GM12878 (cell line): ENCODE measurements around the gene MYG1. TPM values are rescaled to one million over a fixed set of nuclear protein-coding genes. Genes with fewer than 3 reads are reported as not detected.

Experiments used
- ATAC-seq: fragments of 200-7000 bp; cut with Tn5 transposase; 3 replicates; pipeline ENCODE4 v1.9.1; 2020; ENCODE audit warnings: mild to moderate bottlenecking, moderate library complexity
- BruUV-seq: library from RNA; stranded (reverse); fragments of 400-500 nt; replicated peaks from 2 replicates; lab custom pipeline; 2021; lab: Mats Ljungman, UMichigan
- CTCF ChIA-PET: fragments of 300-600 bp; sonication (Branson Sonifier 250); formaldehyde crosslinking; extraction: SDS; loops from one replicate; lab custom pipeline; 2021; ENCODE audit warnings: inconsistent platforms; lab: Yijun Ruan, JAX
- POLR2A ChIA-PET: fragments of 350-600 bp; formaldehyde crosslinking; extraction: SDS; loops from one replicate; lab custom pipeline; 2021; ENCODE audit warnings: inconsistent platforms; lab: Charles Lee
- RAD21 ChIA-PET: fragments of 300-600 bp; sonication (Branson Sonifier 250); formaldehyde crosslinking; loops from one replicate; lab custom pipeline; 2023; ENCODE audit warnings: antibody characterized with exemption; ENCODE audit not compliant: unreplicated experiment; lab: Charles Lee
- SMC1A ChIA-PET: fragments of 300-600 bp; sonication (Branson Sonifier 250); formaldehyde crosslinking; loops from one replicate; lab custom pipeline; 2023; ENCODE audit not compliant: unreplicated experiment, uncharacterized antibody; lab: Charles Lee
- DNase-seq: peaks from one replicate; pipeline ENCODE4 v3.0.0-alpha.2; 2011; ENCODE audit warnings: low read depth, low spot score
- FAIRE-seq: peaks from 3 replicates; lab custom pipeline; 2011; peaks lifted over from hg19 to GRCh38; lab: Jason Lieb, UNC
- H2AFZ ChIP-seq: 2 replicates; pipeline ENCODE4 v1.6.0; 2011; ENCODE audit warnings: low read depth, low read length, control low read depth; ENCODE audit not compliant: control insufficient read depth
- H3K27ac ChIP-seq: 2 replicates; pipeline ENCODE4 v1.5.1; 2011; ENCODE audit warnings: control low read depth; ENCODE audit not compliant: control insufficient read depth, insufficient read depth
- H3K27me3 ChIP-seq, 2 experiments: replicated peaks in 1 of 2; 2 replicates each; pipeline versions ENCODE4 v1.6.0 to v1.6.1; 2011; ENCODE audit warnings: low read length in 1 of 2; ENCODE audit not compliant: control insufficient read depth in 2 of 2, insufficient read depth in 2 of 2
- H3K36me3 ChIP-seq, 2 experiments: 2 replicates each; pipeline ENCODE4 v1.5.1; 2011; ENCODE audit warnings: low read length in 1 of 2; ENCODE audit not compliant: control insufficient read depth in 2 of 2, insufficient read depth in 2 of 2
- H3K4me1 ChIP-seq: 2 replicates; pipeline ENCODE4 v1.6.1; 2011; ENCODE audit warnings: mild to moderate bottlenecking, low read length, moderate library complexity, mixed read lengths; ENCODE audit not compliant: control insufficient read depth, insufficient read depth
- H3K4me2 ChIP-seq: 2 replicates; pipeline ENCODE4 v1.6.0; 2011; ENCODE audit warnings: control low read depth; ENCODE audit not compliant: control insufficient read depth, insufficient read depth
- H3K4me3 ChIP-seq: fragments of 200-600 bp; sonication (generic); 2 replicates; pipeline ENCODE4 v1.5.1; 2016
- H3K79me2 ChIP-seq: 2 replicates; pipeline ENCODE4 v1.6.0; 2011; ENCODE audit warnings: low read length; ENCODE audit not compliant: control insufficient read depth, insufficient read depth
- H3K9ac ChIP-seq: 2 replicates; pipeline ENCODE4 v1.8.0; 2011; ENCODE audit warnings: low read length, control low read depth, mixed read lengths; ENCODE audit not compliant: control insufficient read depth, insufficient read depth
- H3K9me3 ChIP-seq: replicated peaks from 3 replicates; pipeline ENCODE4 v1.5.1; 2011; ENCODE audit warnings: mild to moderate bottlenecking, low read length; ENCODE audit not compliant: control insufficient read depth, insufficient read depth
- H4K20me1 ChIP-seq: 2 replicates; pipeline ENCODE4 v1.6.0; 2011; ENCODE audit not compliant: control insufficient read depth, insufficient read depth
- BRCA1 ChIP-seq: IDR thresholded peaks from 2 replicates; pipeline ENCODE4 v1.6.1; 2011; ENCODE audit warnings: low read depth, low read length, improper control_type of control experiment
- ELK1 ChIP-seq: IDR thresholded peaks from 2 replicates; pipeline ENCODE4 v1.6.1; 2012; ENCODE audit warnings: low read depth, low read length, improper control_type of control experiment
- IRF4 ChIP-seq: IDR thresholded peaks from 2 replicates; pipeline ENCODE4 v1.6.1; 2011; ENCODE audit warnings: low read depth, low read length
- LARP7 ChIP-seq: fragments of 450-650 bp; IDR thresholded peaks from 2 replicates; pipeline ENCODE4 v1.6.1; 2017; ENCODE audit warnings: mild to moderate bottlenecking
- RUNX3 ChIP-seq: IDR thresholded peaks from 2 replicates; pipeline ENCODE4 v1.6.1; 2012; ENCODE audit warnings: low read length, inconsistent platforms
- SREBF1 ChIP-seq: IDR thresholded peaks from 2 replicates; pipeline ENCODE4 v1.6.1; 2012; ENCODE audit warnings: mild to moderate bottlenecking, low read length
- ZBTB33 ChIP-seq: fragments of 450-650 bp; IDR thresholded peaks from 2 replicates; pipeline ENCODE4 v1.6.1; 2017; ENCODE audit warnings: mild to moderate bottlenecking
- ZNF687 ChIP-seq: fragments of 450-650 bp; IDR thresholded peaks from 2 replicates; pipeline ENCODE4 v1.6.1; 2017; ENCODE audit warnings: mild to moderate bottlenecking, moderate library complexity
- WGBS: methylation state at CpG from one replicate; pipeline ENCODE4 v1.1.6; 2016; ENCODE audit warnings: low lambda C conversion rate; ENCODE audit not compliant: insufficient replicate concordance, insufficient coverage; ENCODE audit errors: missing lambda C conversion rate; 5-methylcytosine and 5-hydroxymethylcytosine counted together
- in situ Hi-C: fragments of 300-500 bp; cut with MboI; formaldehyde crosslinking; loops from 9 replicates; pipeline ENCODE4 v1.14.3; 2018; ENCODE audit warnings: mixed read lengths
- intact Hi-C: fragments of 100-400 bp; cut with micrococcal nuclease; formaldehyde crosslinking; loops from one replicate; pipeline ENCODE4 v1.14.2; 2022; ENCODE audit not compliant: unreplicated experiment
- polyA plus RNA-seq, 11 experiments: library from polyadenylated mRNA; depleted of rRNA in 4 of 11; unstranded in 6 of 11; stranded (reverse) in 5 of 11; fragments of >200 nt; fragmentation: Nextera tagmentation in 4 of 11; fragmentation: Illumina TruSeq in 1 of 11; extraction: Ambion mirVana in 4 of 11; extraction: Trizol in 1 of 11; gene quantifications; 1 replicate in 1 of 11; 2 replicates in 10 of 11; pipeline versions ENCODE4 v1.2.1 to v1.2.3, GENCODE V29; 2011 to 2016; ENCODE audit warnings: inconsistent platforms in 2 of 11, missing spikeins in 2 of 11, low read depth in 1 of 11
- total RNA-seq, 4 experiments: library from RNA; depleted of rRNA in 3 of 4; stranded (reverse); fragments of >200 nt in 3 of 4; fragmentation: Illumina TruSeq in 1 of 4; extraction: Trizol in 1 of 4; gene quantifications; 2 replicates each; pipeline versions ENCODE4 v1.2.1 to v1.2.3, GENCODE V29; 2013 to 2021

Gene MYG1
- total and polyA plus RNA-seq, 10 of the 15 experiments (the other 5 are each of a cell fraction or from before 2014, with no cell fraction given), result 20.7 to 81.0 (median 49.4) TPM

- POLR2A ChIA-PET, result interaction anchor here (1.1 kb wide), 1 partner anchor 11 kb away, joined by 3 read pairs; no protein-coding TSS in a partner anchor
- intact Hi-C loops, result no loop called here
- peaks cover 3 to 4% of the 10 kb centered on the region in 2 experiments; a peak in 3 of 4 replicates for H3K27me3 ChIP-seq
Observed at GRCh38 chr12:53332744-53333143, 33.2 kb downstream of the MYG1 start.

More at GRCh38 chr12:53332744-53333143, 33.2 kb downstream of the MYG1 start:
- no peak overlapping the region for H3K4me3 ChIP-seq
- no peaks in the 10 kb centered on the region for H4K20me1 ChIP-seq
- ChIA-PET CTCF (interaction anchor here (1.0 to 15.1 kb wide), 6 partner anchors 8 to 176 kb away, joined by 3 to 240 read pairs (median 16); partner anchors contain the start of gene AAAS), RAD21 (interaction anchor here (3.8 kb wide), 1 partner anchor 12 kb away, joined by 14 read pairs; no protein-coding TSS in a partner anchor), SMC1A (interaction anchor here (1.0 to 1.3 kb wide), 3 partner anchors 12 to 89 kb away, joined by 3 to 6 read pairs (median 4); no protein-coding TSS in a partner anchor)
- 89% methylated on average over 7 of the region's 15 CpGs for WGBS
- H3K9ac ChIP-seq, result no peak overlapping the region
- BruUV-seq, result no TSS peak
- no peaks in the 10 kb centered on the region for H3K36me3 ChIP-seq
- in situ Hi-C loops, result no loop called here
- H3K27ac ChIP-seq, result no peak overlapping the region
- no peaks in the 10 kb centered on the region for H3K9me3 ChIP-seq
- H3K79me2 ChIP-seq, result no peaks in the 10 kb centered on the region
- H3K4me2 ChIP-seq, result no peak overlapping the region
- no peak overlapping the region for H2AFZ ChIP-seq
- no peak for FAIRE-seq
- TF ChIP-seq ZBTB33, result no peak
- no peak for TF ChIP-seq RUNX3
- no peak for TF ChIP-seq ELK1
- no peak for TF ChIP-seq LARP7
- TF ChIP-seq BRCA1, result no peak
- no peak for TF ChIP-seq ZNF687
- TF ChIP-seq IRF4, result no peak
- TF ChIP-seq SREBF1, result no peak
- TF ChIP-seq, all 136 proteins: peak for 0
- no peaks in the 10 kb centered on the region for H3K4me1 ChIP-seq
- DNase-seq (no peak), ATAC-seq (no peak)
